OCI-LY7 (cell line): ENCODE measurements around the gene CCDC38.

Experiments used
- EZH2phosphoT487 ChIP-seq: fragments of 200-600 bp; sonication (generic); IDR thresholded peaks from 2 replicates; pipeline ENCODE4 v1.6.1; 2018; ENCODE audit warnings: low read depth, borderline replicate concordance, mild to moderate bottlenecking, mixed run types, antibody characterized with exemption, low read length, moderate library complexity, mixed read lengths
- TF ChIP-seq, protein P1 (sequence below): fragments of 200-600 bp; sonication (generic); conservative IDR thresholded peaks from 2 replicates; pipeline ENCODE4 v1.5.1; 2014; ENCODE audit warnings: mild to moderate bottlenecking, antibody characterized with exemption, low read length, moderate library complexity, mixed read lengths

DNA sequence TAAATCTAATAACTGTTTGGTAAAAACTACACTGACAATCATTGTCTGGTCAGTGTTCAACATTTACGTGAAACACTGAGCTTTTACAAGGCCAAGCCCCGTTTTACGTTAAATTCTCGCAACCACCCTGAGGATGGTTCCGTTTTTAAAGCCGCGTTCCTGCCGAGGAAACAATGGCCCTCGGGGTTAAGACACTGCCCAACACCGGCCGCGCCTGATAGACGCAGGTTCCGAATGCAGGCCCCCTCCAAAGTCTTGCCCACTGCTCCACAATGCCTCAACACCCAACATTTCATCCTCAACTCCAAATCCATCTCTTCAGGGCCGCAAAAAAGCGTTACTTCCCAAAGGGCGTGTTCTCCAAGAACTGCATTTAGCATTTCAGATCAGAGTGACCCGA is 84.6 kb downstream of the CCDC38 start:
- TF ChIP-seq, protein P1, sequence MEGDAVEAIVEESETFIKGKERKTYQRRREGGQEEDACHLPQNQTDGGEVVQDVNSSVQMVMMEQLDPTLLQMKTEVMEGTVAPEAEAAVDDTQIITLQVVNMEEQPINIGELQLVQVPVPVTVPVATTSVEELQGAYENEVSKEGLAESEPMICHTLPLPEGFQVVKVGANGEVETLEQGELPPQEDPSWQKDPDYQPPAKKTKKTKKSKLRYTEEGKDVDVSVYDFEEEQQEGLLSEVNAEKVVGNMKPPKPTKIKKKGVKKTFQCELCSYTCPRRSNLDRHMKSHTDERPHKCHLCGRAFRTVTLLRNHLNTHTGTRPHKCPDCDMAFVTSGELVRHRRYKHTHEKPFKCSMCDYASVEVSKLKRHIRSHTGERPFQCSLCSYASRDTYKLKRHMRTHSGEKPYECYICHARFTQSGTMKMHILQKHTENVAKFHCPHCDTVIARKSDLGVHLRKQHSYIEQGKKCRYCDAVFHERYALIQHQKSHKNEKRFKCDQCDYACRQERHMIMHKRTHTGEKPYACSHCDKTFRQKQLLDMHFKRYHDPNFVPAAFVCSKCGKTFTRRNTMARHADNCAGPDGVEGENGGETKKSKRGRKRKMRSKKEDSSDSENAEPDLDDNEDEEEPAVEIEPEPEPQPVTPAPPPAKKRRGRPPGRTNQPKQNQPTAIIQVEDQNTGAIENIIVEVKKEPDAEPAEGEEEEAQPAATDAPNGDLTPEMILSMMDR: no peak
- TF ChIP-seq EZH2phosphoT487: no peak
